ENCODE measurements around the gene BOD1L2. TPM values are rescaled to one million over a fixed set of nuclear protein-coding genes. Genes with fewer than 3 reads are reported as not detected.

Gene BOD1L2
- total RNA-seq = not detected in 2 replicates

DNA sequence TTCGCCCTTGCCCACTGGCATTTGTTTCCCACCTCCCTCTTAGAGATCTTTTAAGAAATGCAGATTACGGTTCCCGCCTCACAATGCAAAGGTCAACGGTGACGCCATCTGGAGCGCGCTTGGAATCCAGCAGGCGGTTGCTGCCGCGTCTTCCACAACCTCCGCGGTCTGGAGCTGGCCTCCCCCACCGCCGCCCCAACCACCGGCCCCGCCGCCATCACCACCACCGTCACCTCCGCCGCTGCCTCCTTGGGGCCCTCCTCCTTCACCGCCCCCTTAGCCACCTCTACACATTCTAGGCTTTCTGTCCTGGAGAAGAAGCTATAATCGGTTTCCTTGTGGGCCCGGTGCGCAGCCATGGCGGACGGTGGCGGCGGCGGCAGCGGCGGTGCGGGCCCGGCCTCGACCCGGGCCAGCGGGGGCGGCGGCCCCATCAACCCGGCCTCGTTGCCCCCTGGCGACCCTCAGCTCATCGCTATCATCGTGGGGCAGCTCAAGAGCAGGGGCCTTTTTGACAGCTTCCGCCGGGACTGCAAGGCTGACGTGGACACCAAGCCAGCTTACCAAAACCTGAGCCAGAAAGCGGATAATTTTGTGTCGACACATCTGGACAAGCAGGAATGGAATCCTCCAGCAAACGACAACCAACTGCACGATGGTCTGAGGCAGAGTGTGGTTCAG, at the start of gene BOD1L2:
BOD1L2 (plus strand) TSS at position 132 of the 681 bp plus-strand sequence; CDS start at position 358, 226 bp downstream.

Other genes with a start within 250 kb of the BOD1L2 start
- not detected in 2 replicates for gene ST8SIA3, start 205.5 kb downstream of the BOD1L2 start, total RNA-seq